Left lung (tissue), 10 donors: ENCODE results near the gene BEX1. TPM values are rescaled to one million over a fixed set of nuclear protein-coding genes. Genes with fewer than 3 reads are reported as not detected.

Experiments
- ATAC-seq: fragments of 200-7000 bp; cut with Tn5 transposase; one replicate; pipeline ENCODE4 v1.9.1; 2020; ENCODE audit warnings: moderate library complexity
- DNase-seq, 4 donors: peaks; one replicate each; pipeline ENCODE4 v3.0.0-alpha.2; 2013 to 2020
- H3K27ac ChIP-seq, 2 donors: fragments of 200-600 bp; sonication (generic) in 1 of 2; one replicate each; pipeline versions ENCODE4 v1.5.0 to v1.8.0; 2020 to 2021
- H3K27me3 ChIP-seq, 2 donors: fragments of 200-600 bp; sonication (generic) in 1 of 2; one replicate each; pipeline versions ENCODE4 v1.5.0 to v1.8.0; 2020 to 2021
- H3K36me3 ChIP-seq, 2 donors: fragments of 200-600 bp; sonication (generic) in 1 of 2; one replicate each; pipeline versions ENCODE4 v1.5.0 to v1.8.0; 2020 to 2021
- H3K4me1 ChIP-seq, 2 donors: fragments of 200-600 bp; one replicate each; pipeline ENCODE4 v1.8.0; 2021
- H3K4me3 ChIP-seq, 2 donors: fragments of 200-600 bp; sonication (generic) in 1 of 2; one replicate each; pipeline versions ENCODE4 v1.5.0 to v1.8.0; 2020 to 2021; ENCODE audit warnings: mild to moderate bottlenecking in 1 of 2
- H3K9me3 ChIP-seq, 2 donors: fragments of 200-600 bp; sonication (generic) in 1 of 2; one replicate each; pipeline versions ENCODE4 v1.5.0 to v1.8.0; 2020 to 2021
- CTCF ChIP-seq, 2 donors: fragments of 200-600 bp; sonication (generic) in 1 of 2; IDR thresholded peaks; one replicate each; pipeline versions ENCODE4 v1.5.0 to v1.8.0; 2021; ENCODE audit warnings: antibody characterized with exemption in 2 of 2
- intact Hi-C, 2 donors: fragments of 100-400 bp; cut with DNase I; formaldehyde crosslinking; loops; one replicate each; pipeline versions ENCODE4 v1.11.2 to v1.14.2; 2022
- polyA plus RNA-seq, 6 donors: library from polyadenylated mRNA; unstranded; fragments of 120-200 nt; gene quantifications; one replicate each; pipeline ENCODE4 v1.2.1, GENCODE V29; 2013; ENCODE audit not compliant: insufficient read length in 6 of 6
- total RNA-seq, 2 donors: library from RNA; stranded (reverse); fragmentation: NEBNext Ultra II Directional; extraction: Animal tissue kit (Norgen Biotek cat#: 25700); gene quantifications; one replicate each; pipeline ENCODE4 v1.2.1, GENCODE V29; 2021
- donor health status: DM: no; HTN: yes; CAD: no.
- donor health status: DM: no; HTN: no; CAD: no.

Gene BEX1
- total and polyA plus RNA-seq, 8 donors: 0.44 to 13.9 (median 9.1) TPM

GRCh38 chrX:103101299-103102042 lies 37.5 kb upstream of the BEX1 start:
- no peak overlapping the region for H3K4me3 ChIP-seq
- H3K36me3 ChIP-seq: no peaks in the 10 kb centered on the region
- H3K4me1 ChIP-seq: no peaks in the 10 kb centered on the region
- intact Hi-C loops: no loop called here
- no peak for TF ChIP-seq CTCF (IDR thresholded peaks at IDR 0.05)
- H3K27me3 ChIP-seq: no peaks in the 10 kb centered on the region
- no peak for ATAC-seq
- H3K9me3 ChIP-seq: no peaks in the 10 kb centered on the region
- DNase-seq: no peak
- no peak overlapping the region for H3K27ac ChIP-seq

GRCh38 chrX:103100484-103100883 lies 36.5 kb upstream of the BEX1 start:
- no peak overlapping the region for H3K27ac ChIP-seq
- no peaks in the 10 kb centered on the region for H3K27me3 ChIP-seq
- ATAC-seq (no peak), DNase-seq (no peak)
- no peaks in the 10 kb centered on the region for H3K9me3 ChIP-seq
- no peaks in the 10 kb centered on the region for H3K36me3 ChIP-seq
- no peaks in the 10 kb centered on the region for H3K4me1 ChIP-seq
- no peak overlapping the region for H3K4me3 ChIP-seq
- no peak for TF ChIP-seq CTCF (IDR thresholded peaks at IDR 0.05)
- intact Hi-C loops: no loop called here

- no peaks in the 10 kb centered on the region for H3K36me3 ChIP-seq
- H3K4me3 ChIP-seq: no peak overlapping the region
- DNase-seq (no peak), ATAC-seq (no peak)
- H3K9me3 ChIP-seq: no peaks in the 10 kb centered on the region
- intact Hi-C loops: no loop called here
- H3K27ac ChIP-seq: no peak overlapping the region
- no peaks in the 10 kb centered on the region for H3K27me3 ChIP-seq
- no peaks in the 10 kb centered on the region for H3K4me1 ChIP-seq
- no peak for TF ChIP-seq CTCF (IDR thresholded peaks at IDR 0.05)
Observed at GRCh38 chrX:103099691-103100090, 35.7 kb upstream of the BEX1 start.

GRCh38 chrX:103098488-103098887 lies 34.5 kb upstream of the BEX1 start:
- intact Hi-C loops: no loop called here
- ATAC-seq (no peak), DNase-seq (no peak)
- no peak for TF ChIP-seq CTCF (IDR thresholded peaks at IDR 0.05)
- Histone ChIP-seq H3K36me3 (no peaks in the 10 kb centered on the region), H3K27ac (no peak overlapping the region), H3K4me1 (no peaks in the 10 kb centered on the region), H3K27me3 (no peaks in the 10 kb centered on the region), H3K9me3 (no peaks in the 10 kb centered on the region), H3K4me3 (no peak overlapping the region)

GRCh38 chrX:103092942-103093341 lies 29.0 kb upstream of the BEX1 start, which contains the start of gene NXF3:
TSS of gene NXF3 (minus strand) at chrX:103093143. CDS start at chrX:103093023, 120 bp downstream.
- TF ChIP-seq CTCF (IDR thresholded peaks at IDR 0.05): no peak
- DNase-seq (no peak), ATAC-seq (no peak)
- no peak within 1 kb of the TSS for H3K27ac ChIP-seq
- H3K4me1 ChIP-seq: no peaks in the 10 kb centered on the region
- H3K4me3 ChIP-seq: no peak within 1 kb of the TSS
- no peaks in the 10 kb centered on the region for H3K27me3 ChIP-seq
- no peaks in the 10 kb centered on the region for H3K9me3 ChIP-seq
- intact Hi-C loops: no loop called here
- H3K36me3 ChIP-seq: no peaks in the 10 kb centered on the region
